Aorta (tissue), 5 donors: ENCODE data around the gene LEPROT. TPM values are rescaled to one million over a fixed set of nuclear protein-coding genes. Genes with fewer than 3 reads are reported as not detected.

Experiments used
- ATAC-seq: fragments of 200-7000 bp; cut with Tn5 transposase; one replicate; pipeline ENCODE4 v1.9.1; 2022; ENCODE audit warnings: moderate library complexity; ENCODE audit not compliant: low FRiP score
- DNase-seq, 2 donors: peaks; one replicate each; pipeline ENCODE4 v3.0.0-alpha.2; 2020
- H3K27ac ChIP-seq, 2 donors: one replicate each; pipeline ENCODE4 v1.5.1; 2013; ENCODE audit warnings: low read length in 2 of 2, mild to moderate bottlenecking in 2 of 2, moderate library complexity in 2 of 2, control low read depth in 1 of 2, inconsistent platforms in 1 of 2, low read depth in 1 of 2
- H3K27me3 ChIP-seq, 2 donors: one replicate each; pipeline ENCODE4 v1.6.1; 2013; ENCODE audit warnings: control low read depth in 1 of 2, low read length in 1 of 2, mild to moderate bottlenecking in 1 of 2, moderate library complexity in 1 of 2; ENCODE audit not compliant: insufficient read depth in 2 of 2, control insufficient read depth in 1 of 2
- H3K36me3 ChIP-seq, 2 donors: one replicate each; pipeline ENCODE4 v1.6.1; 2013; ENCODE audit warnings: control low read depth in 1 of 2, low read length in 1 of 2, mild to moderate bottlenecking in 1 of 2; ENCODE audit not compliant: insufficient read depth in 2 of 2, control insufficient read depth in 1 of 2
- H3K4me1 ChIP-seq, 2 donors: one replicate each; pipeline ENCODE4 v1.6.1; 2013; ENCODE audit warnings: low read length in 2 of 2, control low read depth in 1 of 2, mild to moderate bottlenecking in 1 of 2, moderate library complexity in 1 of 2; ENCODE audit not compliant: insufficient read depth in 2 of 2, control insufficient read depth in 1 of 2
- H3K4me3 ChIP-seq, 2 donors: one replicate each; pipeline ENCODE4 v1.5.1; 2013; ENCODE audit warnings: low read length in 2 of 2, control low read depth in 1 of 2, mild to moderate bottlenecking in 1 of 2
- H3K9me3 ChIP-seq: one replicate; pipeline ENCODE4 v1.6.1; 2013; ENCODE audit warnings: mild to moderate bottlenecking, low read length; ENCODE audit not compliant: control insufficient read depth
- WGBS, 2 donors: extraction: QIAGEN DNeasy Blood & Tissue Kit; methylation state at CpG; one replicate each; pipeline ENCODE4 v1.1.7; 2013; 5-methylcytosine and 5-hydroxymethylcytosine counted together
- intact Hi-C, 2 donors: fragments of 100-400 bp; cut with DNase I; formaldehyde crosslinking; loops; one replicate each; pipeline versions ENCODE4 v1.14.2 to v1.15.0; 2022
- polyA plus RNA-seq, 2 donors: library from polyadenylated mRNA; stranded (reverse); fragments of 200-250 nt; gene quantifications; one replicate each; pipeline ENCODE4 v1.2.3, GENCODE V29; 2013
- total RNA-seq, 2 donors: library from RNA; stranded (reverse); fragmentation: NEBNext Ultra II Directional; extraction: Animal tissue kit (Norgen Biotek cat#: 25700); gene quantifications; one replicate each; pipeline ENCODE4 v1.2.1, GENCODE V29; 2021
- donor health status: healthy with polysubstance abuse.
- donor health status: Bipolar disorder and iron deficiency.
- donor health status: DM: no; HTN: no; CAD: no.
- donor health status: DM: no; HTN: no; CAD: no.
- donor health status: DM: yes; HTN: yes; CAD: no.

LEPROT gene
- total and polyA plus RNA-seq, 4 donors, result 48.5 to 136 (median 91.4) TPM

DNA sequence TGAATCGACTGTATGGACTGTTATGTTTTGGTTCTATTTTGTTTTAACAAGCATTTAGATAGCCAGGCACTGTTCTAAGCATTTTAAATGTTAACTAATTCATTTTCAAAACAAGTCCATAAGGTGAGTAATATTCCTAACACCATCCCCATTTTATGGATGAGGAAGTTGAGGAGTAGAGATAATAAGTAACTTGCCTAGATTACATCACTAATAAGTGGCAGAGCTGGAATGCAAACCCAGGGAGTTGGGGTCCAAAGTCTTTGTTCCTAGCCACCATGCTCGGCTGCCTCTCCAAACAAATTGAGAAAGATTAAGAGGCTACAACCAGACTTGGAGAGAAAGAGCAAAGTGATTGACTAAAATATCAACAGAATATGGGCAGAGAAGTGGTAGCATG is 12.6 kb upstream of the LEPROT start:
- Histone ChIP-seq H3K36me3 (no peaks in the 10 kb centered on the region), H3K4me1 (no peaks in the 10 kb centered on the region), H3K27me3 (no peaks in the 10 kb centered on the region), H3K9me3 (no peaks in the 10 kb centered on the region), H3K27ac (no peak overlapping the region), H3K4me3 (no peak overlapping the region)
- 75 to 78% methylated on average over 2 of the region's 2 CpGs for WGBS, 2 donors
- intact Hi-C loops, result no loop called here
- no peak for DNase-seq
- ATAC-seq, result no peak

DNA sequence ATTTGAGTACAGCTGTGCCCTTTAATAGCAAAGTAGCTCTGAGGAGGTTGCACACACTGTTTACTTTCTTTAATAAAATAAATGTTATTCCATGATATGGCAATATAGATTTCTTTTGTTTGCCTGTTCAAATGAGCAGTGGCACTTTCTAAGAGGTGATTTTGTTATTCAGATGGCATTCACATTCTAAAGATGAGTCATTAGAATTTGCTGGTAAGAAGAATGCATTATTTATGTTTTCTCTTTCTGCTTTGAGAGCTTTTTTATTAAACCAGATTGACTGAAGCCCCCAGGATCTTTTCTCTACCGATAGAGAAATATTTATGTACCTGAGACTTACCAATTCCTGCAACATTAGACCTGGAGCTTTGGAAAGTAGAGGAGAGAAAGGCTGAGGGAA is 11.2 kb upstream of the LEPROT start:
- H3K36me3 ChIP-seq, result no peaks in the 10 kb centered on the region
- no peak for DNase-seq
- intact Hi-C loops, result no loop called here
- H3K9me3 ChIP-seq, result no peaks in the 10 kb centered on the region
- H3K4me3 ChIP-seq, result no peak overlapping the region
- no peak for ATAC-seq
- no peaks in the 10 kb centered on the region for H3K4me1 ChIP-seq
- H3K27me3 ChIP-seq, result no peaks in the 10 kb centered on the region
- 59 to 66% methylated on average over 1 of the region's 1 CpG for whole genome bisulfite sequencing, 2 donors
- H3K27ac ChIP-seq, result no peak overlapping the region

DNA sequence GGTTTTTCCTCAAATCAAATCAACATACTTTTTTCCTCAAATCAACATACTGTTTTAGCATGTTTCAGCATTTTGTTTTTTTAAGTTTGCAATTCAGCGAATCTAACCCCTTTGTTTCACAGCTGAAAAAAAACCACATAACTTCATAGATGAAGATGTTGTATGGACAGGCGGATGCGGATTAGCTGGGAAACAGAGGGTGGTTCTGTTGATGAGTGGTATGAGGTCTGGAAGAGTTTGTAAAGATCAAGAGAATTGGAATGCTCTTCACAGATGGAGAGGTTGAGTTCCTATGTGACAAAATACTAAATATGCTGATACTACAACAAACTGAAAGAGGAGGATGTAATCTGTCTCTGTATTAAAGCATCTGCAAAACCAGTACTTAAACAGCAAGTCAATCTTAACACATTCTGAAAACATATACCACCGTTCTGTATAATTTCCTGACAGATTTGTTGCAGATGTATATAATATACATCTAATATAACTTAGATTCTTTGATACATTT is 10.6 kb upstream of the LEPROT start:
- no peak overlapping the region for H3K27ac ChIP-seq
- no peaks in the 10 kb centered on the region for H3K9me3 ChIP-seq
- DNase-seq (no peak), ATAC-seq (no peak)
- intact Hi-C loops, result loop anchor here in 1 of 2 donors (10.0 kb wide), 1 partner anchor 155 kb away; no protein-coding TSS in a partner anchor
- H3K4me3 ChIP-seq, result no peak overlapping the region
- no peaks in the 10 kb centered on the region for H3K27me3 ChIP-seq
- WGBS, 2 donors, result 87 to 93% methylated on average over 4 of the region's 4 CpGs
- H3K4me1 ChIP-seq, result no peaks in the 10 kb centered on the region
- H3K36me3 ChIP-seq, result no peaks in the 10 kb centered on the region

DNA sequence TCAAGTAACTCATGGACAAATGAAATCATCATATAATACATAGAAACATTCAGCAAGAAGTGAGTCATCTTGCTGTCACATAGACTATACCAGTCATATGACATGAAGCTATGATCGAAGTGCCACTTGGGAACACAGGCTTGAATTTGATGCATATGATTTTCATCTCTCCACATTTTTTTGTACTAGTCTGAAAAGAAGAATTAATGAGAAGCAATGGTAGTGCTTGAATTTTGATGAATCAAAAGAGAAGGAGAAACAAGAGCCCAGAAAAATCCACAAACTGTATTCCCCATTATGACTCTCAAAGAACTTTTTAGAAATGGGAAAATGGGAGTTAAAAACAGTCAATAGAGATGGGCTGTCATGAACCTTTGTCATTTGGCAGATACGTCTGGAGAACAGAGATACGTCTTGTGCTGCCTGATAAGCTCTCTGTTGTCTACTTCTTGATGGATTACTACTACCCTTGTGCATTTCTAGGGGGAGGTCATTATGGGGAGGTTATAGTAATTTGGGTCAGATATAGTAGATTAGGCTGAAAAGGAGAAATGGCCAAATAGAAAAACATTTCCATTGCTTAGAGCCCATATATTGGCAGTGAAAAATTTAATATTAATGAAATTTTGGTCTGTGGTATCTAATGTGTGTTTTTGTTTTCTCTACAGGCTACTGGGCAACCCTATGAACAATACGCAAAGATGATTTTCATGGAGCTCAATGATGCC is 8.0 kb upstream of the LEPROT start:
- DNase-seq, result no peak
- Histone ChIP-seq H3K36me3 (no peaks in the 10 kb centered on the region), H3K4me1 (no peaks in the 10 kb centered on the region), H3K27me3 (no peaks in the 10 kb centered on the region), H3K4me3 (no peak overlapping the region), H3K9me3 (no peaks in the 10 kb centered on the region), H3K27ac (no peak overlapping the region)
- WGBS, 2 donors, result 86 to 87% methylated on average over 4 of the region's 4 CpGs
- no peak for ATAC-seq
- intact Hi-C loops, result loop anchor here in 1 of 2 donors (10.0 kb wide), 1 partner anchor 158 kb away; no protein-coding TSS in a partner anchor

DNA sequence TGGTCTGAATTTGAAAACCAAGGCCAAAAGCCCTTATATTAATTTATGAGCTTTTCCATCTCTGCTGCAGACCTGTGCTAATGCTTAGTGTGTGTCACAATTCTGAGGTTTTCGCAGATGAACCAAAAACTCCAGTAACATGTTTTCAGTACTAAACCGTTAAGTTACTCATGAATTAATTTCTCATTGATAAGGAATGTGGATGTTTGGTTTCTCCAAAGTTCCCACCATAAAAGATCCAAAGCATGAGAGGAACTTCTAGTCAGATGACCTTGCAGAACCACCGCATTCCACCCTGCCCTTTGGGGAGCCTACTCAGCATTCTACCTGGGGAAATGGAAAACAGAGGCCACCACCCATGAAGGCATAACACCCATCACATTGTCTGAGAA is 7.5 kb upstream of the LEPROT start:
- DNase-seq, result no peak

DNA sequence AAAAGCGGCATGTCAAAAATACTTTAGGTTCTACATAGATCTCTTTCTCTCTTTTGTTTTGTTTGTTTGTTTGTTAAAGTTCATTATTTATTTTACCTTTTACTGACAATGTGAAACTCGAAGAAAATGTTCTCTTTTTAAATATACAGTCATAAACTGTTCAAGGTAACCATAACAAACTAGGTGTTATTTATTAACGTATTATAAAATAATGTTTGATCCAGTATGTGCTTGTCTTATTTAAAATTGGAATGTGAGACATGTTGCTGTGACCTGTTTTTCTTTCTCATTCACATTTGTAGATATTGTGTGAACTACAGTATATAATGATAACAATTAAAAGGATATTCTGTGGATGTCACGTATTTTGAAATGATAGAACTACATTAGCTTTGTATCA is 5.9 kb upstream of the LEPROT start:
- no peak overlapping the region for H3K4me3 ChIP-seq
- intact Hi-C loops, result loop anchor here in 1 of 2 donors (10.0 kb wide), 1 partner anchor 160 kb away; no protein-coding TSS in a partner anchor
- no peak overlapping the region for H3K27ac ChIP-seq
- H3K9me3 ChIP-seq, result no peaks in the 10 kb centered on the region
- DNase-seq (no peak), ATAC-seq (no peak)
- WGBS, 2 donors, result 90% methylated on average over 4 of the region's 4 CpGs
- no peaks in the 10 kb centered on the region for H3K4me1 ChIP-seq
- H3K27me3 ChIP-seq, result no peaks in the 10 kb centered on the region
- H3K36me3 ChIP-seq, result no peaks in the 10 kb centered on the region

More for the DNA sequence above, 7.5 kb upstream of the LEPROT start:
- Histone ChIP-seq H3K9me3 (no peaks in the 10 kb centered on the region), H3K4me1 (no peaks in the 10 kb centered on the region), H3K36me3 (no peaks in the 10 kb centered on the region), H3K27ac (no peak overlapping the region), H3K27me3 (no peaks in the 10 kb centered on the region), H3K4me3 (no peak overlapping the region)
- 91 to 93% methylated on average over 3 of the region's 3 CpGs for WGBS, 2 donors
- intact Hi-C loops, result loop anchor here in 1 of 2 donors (10.0 kb wide), 1 partner anchor 158 kb away; no protein-coding TSS in a partner anchor
- ATAC-seq, result no peak

DNA sequence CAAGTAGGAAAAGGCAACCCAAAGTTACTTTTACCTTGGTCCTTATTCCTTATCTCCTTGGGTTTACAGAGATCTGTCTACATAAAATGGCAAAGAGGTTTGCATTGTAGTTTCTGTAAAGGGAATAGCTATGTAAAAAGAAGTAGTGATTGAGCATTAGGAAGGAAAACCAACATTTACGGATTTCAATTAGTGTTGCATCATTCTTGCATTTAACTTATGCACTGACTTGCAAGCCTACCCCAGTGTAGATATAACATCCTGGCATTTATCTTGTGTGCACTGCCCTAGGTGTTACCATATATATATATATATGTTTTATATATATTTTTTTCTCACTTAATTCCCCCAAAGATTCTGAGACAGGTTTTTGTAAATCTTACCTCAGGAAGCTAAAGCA is 3.7 kb upstream of the LEPROT start:
- intact Hi-C loops, result loop anchor here in 1 of 2 donors (10.0 kb wide), 1 partner anchor 162 kb away; no protein-coding TSS in a partner anchor
- H3K27ac ChIP-seq, result no peak overlapping the region
- no peaks in the 10 kb centered on the region for H3K9me3 ChIP-seq
- H3K36me3 ChIP-seq, result no peaks in the 10 kb centered on the region
- H3K4me3 ChIP-seq, result no peak overlapping the region
- WGBS, 2 donors, result 89 to 100% methylated on average over 1 of the region's 1 CpG
- no peaks in the 10 kb centered on the region for H3K27me3 ChIP-seq
- ATAC-seq (no peak), DNase-seq (no peak)
- H3K4me1 ChIP-seq, result no peaks in the 10 kb centered on the region

DNA sequence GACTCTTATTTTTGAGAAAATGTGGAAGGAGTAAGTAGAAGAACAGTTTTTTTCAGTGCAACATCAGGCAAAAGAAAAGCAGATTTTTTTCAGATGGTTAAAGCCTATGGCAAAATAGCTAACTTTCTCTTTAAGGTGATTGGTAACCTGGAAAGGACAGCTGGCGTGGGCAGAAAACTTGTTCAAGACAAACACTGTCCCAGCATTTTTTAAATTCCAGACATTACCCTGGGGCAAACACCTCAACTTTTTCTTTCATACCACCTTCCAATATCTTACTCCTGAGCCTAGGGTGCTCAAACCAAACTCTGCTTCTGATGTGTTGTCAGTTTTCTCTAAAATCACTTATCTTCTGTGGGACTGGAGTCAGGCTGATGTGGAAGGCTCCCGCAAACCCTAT is 2.7 kb upstream of the LEPROT start:
- WGBS, 2 donors, result 52 to 55% methylated on average over 2 of the region's 2 CpGs
- intact Hi-C loops, result loop anchor here in 1 of 2 donors (10.0 kb wide), 1 partner anchor 163 kb away; no protein-coding TSS in a partner anchor
- no peak overlapping the region for H3K4me3 ChIP-seq
- peaks cover 0 to 3% of the 10 kb centered on the region in 2 donors for H3K4me1 ChIP-seq
- ATAC-seq, result no peak
- H3K27me3 ChIP-seq, result no peaks in the 10 kb centered on the region
- no peak overlapping the region for H3K27ac ChIP-seq
- H3K9me3 ChIP-seq, result no peaks in the 10 kb centered on the region
- DNase-seq, result no peak
- H3K36me3 ChIP-seq, result no peaks in the 10 kb centered on the region
